ENCODE results near the gene CNOT11.
"Not testable (repeated sequence)": the region's sequence is repeated elsewhere in the genome, so short reads cannot be mapped to it uniquely, and the experiment has no call there.

The CNOT11 gene

GRCh38 chr2:101311696-101312017 lies 59.0 kb downstream of the CNOT11 start:
- Histone ChIP-seq H3K4me2 (ENCODE audit: low read depth, low read length) (no peak overlapping the region), H2AFZ (ENCODE audit: low read length) (no peak overlapping the region), H3K79me2 (ENCODE audit: low read length) (peaks cover 17% of the 10 kb centered on the region), H3K27me3 (replicated peaks; ENCODE audit: insufficient read depth, low read length) (no peaks in the 10 kb centered on the region), H3K9me3 (replicated peaks; ENCODE audit: insufficient read depth, low read length) (no peaks in the 10 kb centered on the region), H3F3A (ENCODE audit: insufficient read depth, low read length) (peaks cover 9% of the 10 kb centered on the region), H3K4me3 (ENCODE audit: low read length) (no peak overlapping the region), H3K4me1 (ENCODE audit: low read length) (peaks cover 6% of the 10 kb centered on the region; the same call in 1 of the 2 replicates), H3K36me3 (replicated peaks; ENCODE audit: insufficient read depth, low read length) (no peaks in the 10 kb centered on the region), H4K20me1 (ENCODE audit: insufficient read depth, low read length) (no peaks in the 10 kb centered on the region), H3K9ac (ENCODE audit: low read length) (no peak overlapping the region), H3K9me2 (replicated peaks; ENCODE audit: insufficient read depth, low read length) (no peaks in the 10 kb centered on the region), H3K27ac (ENCODE audit: low read length) (no peak overlapping the region)
- DNase-seq: no peak
- TF ChIP-seq CTCF (IDR thresholded peaks at IDR 0.05; ENCODE audit: low read length) (no peak), EZH2phosphoT487 (IDR thresholded peaks at IDR 0.05; ENCODE audit: low read length) (no peak), EZH2 (optimal IDR thresholded peaks at IDR 0.05; ENCODE audit: low read depth, low read length) (no peak)

GRCh38 chr2:101316568-101316967 lies 63.9 kb downstream of the CNOT11 start:
- not testable (repeated sequence) for H3K79me2 ChIP-seq (ENCODE audit: low read length); H3K27ac ChIP-seq (ENCODE audit: low read length); H3K4me2 ChIP-seq (ENCODE audit: low read depth, low read length); H3F3A ChIP-seq (ENCODE audit: insufficient read depth, low read length); H3K4me1 ChIP-seq (ENCODE audit: low read length); H3K36me3 ChIP-seq (replicated peaks; ENCODE audit: insufficient read depth, low read length); H3K27me3 ChIP-seq (replicated peaks; ENCODE audit: insufficient read depth, low read length); DNase-seq; H4K20me1 ChIP-seq (ENCODE audit: insufficient read depth, low read length); H3K9ac ChIP-seq (ENCODE audit: low read length); H3K4me3 ChIP-seq (ENCODE audit: low read length); H3K9me2 ChIP-seq (replicated peaks; ENCODE audit: insufficient read depth, low read length); H2AFZ ChIP-seq (ENCODE audit: low read length); H3K9me3 ChIP-seq (replicated peaks; ENCODE audit: insufficient read depth, low read length)
